ENCODE results near the gene DNAJB8. TPM values are rescaled to one million over a fixed set of nuclear protein-coding genes. Genes with fewer than 3 reads are reported as not detected.

The DNAJB8 gene
- total and polyA plus RNA-seq, 9 of the 15 experiments (the other 6 are each of a cell fraction or from before 2014, with no cell fraction given), result not detected

- H3K4me3 ChIP-seq, result no peak overlapping the region
- no peak overlapping the region for H3K27ac ChIP-seq (ENCODE audit: extremely low read depth, low read depth, low read length)
- H3K4me1 ChIP-seq (replicated peaks in 1 of 2; ENCODE audit: control insufficient read depth in 2 of 2, insufficient read depth in 2 of 2, low read length in 2 of 2), result peaks cover 18 to 75% of the 10 kb centered on the region in 2 experiments
- ChIA-PET CTCF (ENCODE audit: low intra/inter-chr PET ratio) (no interaction called here), POLR2A (no interaction called here)
- no peaks in the 10 kb centered on the region for H3K9me1 ChIP-seq (ENCODE audit: control insufficient read depth, insufficient read depth, low read length)
- ATAC-seq, result no peak
- no peak overlapping the region for H3K4me2 ChIP-seq (ENCODE audit: insufficient read depth, low read length)
- TF ChIP-seq GATA2 (CRISPR knock-in tag; IDR thresholded peaks at IDR 0.05), result no peak
- TF ChIP-seq ZNF699 (CRISPR knock-in tag; IDR thresholded peaks at IDR 0.05; ENCODE audit: insufficient replicate concordance), result no peak
- no peak for TF ChIP-seq CHD1 (IDR thresholded peaks at IDR 0.05; ENCODE audit: low read length)
- no peak for TF ChIP-seq SNRNP70 (optimal IDR thresholded peaks at IDR 0.05; ENCODE audit: low read depth, low read length)
- TF ChIP-seq BCOR (IDR thresholded peaks at IDR 0.05), result no peak
- TF ChIP-seq ZNF695 (CRISPR knock-in tag; IDR thresholded peaks at IDR 0.05), result no peak
- no peak for TF ChIP-seq POLR2H (tag; IDR thresholded peaks at IDR 0.05; ENCODE audit: low read depth)
- TF ChIP-seq MLX (CRISPR knock-in tag; conservative IDR thresholded peaks at IDR 0.05), result no peak
- no peak for TF ChIP-seq CBX3 (IDR thresholded peaks at IDR 0.05; ENCODE audit: borderline replicate concordance in 1 of 2, low read length in 2 of 2)
- TF ChIP-seq USF1 (CRISPR knock-in tag; IDR thresholded peaks at IDR 0.05), result no peak
- no peak for TF ChIP-seq DEAF1 (CRISPR knock-in tag; IDR thresholded peaks at IDR 0.05)
- TF ChIP-seq MEF2D (tag; conservative IDR thresholded peaks at IDR 0.05; ENCODE audit: low read depth), result no peak
- TF ChIP-seq ZFP1 (CRISPR knock-in tag; IDR thresholded peaks at IDR 0.05), result no peak
- TF ChIP-seq TAF1 (IDR thresholded peaks at IDR 0.05; ENCODE audit: control insufficient read depth, extremely low read depth, insufficient read depth, low read length, severe bottlenecking), result no peak
- TF ChIP-seq HSF4 (CRISPR knock-in tag; IDR thresholded peaks at IDR 0.05; ENCODE audit: borderline replicate concordance), result no peak
- TF ChIP-seq ZC3H11A (IDR thresholded peaks at IDR 0.05; ENCODE audit: low read depth, low read length), result no peak
- TF ChIP-seq HNRNPL (IDR thresholded peaks at IDR 0.05; ENCODE audit: low read depth, low read length), result no peak
- no peak for DNase-seq (ENCODE audit: extremely low read depth in 1 of 4, low spot score in 3 of 4)
- no peaks in the 10 kb centered on the region for H3K27me3 ChIP-seq (ENCODE audit: control insufficient read depth in 2 of 2, insufficient read depth in 2 of 2, low read length in 2 of 2)
- intact Hi-C loops (cut with micrococcal nuclease) (loop anchor here (10.0 kb wide), 2 partner anchors 154 to 256 kb away; no protein-coding TSS in a partner anchor), in situ Hi-C loops (cut with MboI) (no loop called here)
- 83% methylated on average over 6 of the region's 8 CpGs for WGBS (ENCODE audit: insufficient coverage, low coverage, missing lambda C conversion rate)
- BruUV-seq (replicated peaks), result no TSS peak
- H3K79me2 ChIP-seq (ENCODE audit: control insufficient read depth, insufficient read depth, low read length), result no peaks in the 10 kb centered on the region; the same call in 2 of the 3 replicates
- FAIRE-seq, result no peak
- H3K9me3 ChIP-seq (replicated peaks; ENCODE audit: control insufficient read depth, insufficient read depth, low read depth, low read length), result no peaks in the 10 kb centered on the region
- H3K9ac ChIP-seq (ENCODE audit: insufficient read depth in 1 of 2, low read depth in 2 of 2, low read length in 2 of 2), result peak overlapping the region in 1 of 2 experiments; percentile 71; a peak in 1 of 4 replicates
- H3K36me3 ChIP-seq (ENCODE audit: control insufficient read depth, insufficient read depth, low read length), result no peaks in the 10 kb centered on the region
- H4K20me1 ChIP-seq (replicated peaks; ENCODE audit: control insufficient read depth, insufficient read depth, low read length), result no peaks in the 10 kb centered on the region
- no peak overlapping the region for H2AFZ ChIP-seq (ENCODE audit: low read depth, low read length)
These were observed 36.0 kb downstream of the DNAJB8 start for GRCh38 chr3:128430731-128431130.

All from K562 (cell line).